Coronary artery (tissue), 2 donors: ENCODE results near the gene FAM83B.
"Not testable (repeated sequence)": the region's sequence is repeated elsewhere in the genome, so short reads cannot be mapped to it uniquely, and the experiment has no call there.

Experiments
- DNase-seq: peaks from one replicate; pipeline ENCODE4 v3.0.0-alpha.2; 2017; ENCODE audit warnings: low spot score
- H3K27ac ChIP-seq, 2 donors: fragments of 200-600 bp; sonication (generic); one replicate each; pipeline ENCODE4 v1.5.1; 2016 to 2019
- H3K4me3 ChIP-seq: fragments of 200-600 bp; sonication (generic); 2 replicates; pipeline ENCODE4 v1.5.1; 2016; ENCODE audit warnings: mild to moderate bottlenecking, moderate library complexity
- CTCF ChIP-seq: fragments of 200-600 bp; sonication (generic); IDR thresholded peaks from one replicate; pipeline ENCODE4 v1.5.1; 2019; ENCODE audit warnings: antibody characterized with exemption

Gene FAM83B

GRCh38 chr6:54876365-54876764, 29.8 kb downstream of the FAM83B start:
- no peak overlapping the region for H3K4me3 ChIP-seq
- TF ChIP-seq CTCF, result no peak
- no peak for DNase-seq
- no peak overlapping the region for H3K27ac ChIP-seq

GRCh38 chr6:54876871-54877270, 30.3 kb downstream of the FAM83B start:
- Histone ChIP-seq H3K27ac (no peak overlapping the region), H3K4me3 (no peak overlapping the region)
- no peak for TF ChIP-seq CTCF
- no peak for DNase-seq

GRCh38 chr6:54877713-54878317, 31.2 kb downstream of the FAM83B start:
- TF ChIP-seq CTCF, result no peak
- no peak for DNase-seq
- Histone ChIP-seq H3K4me3 (no peak overlapping the region), H3K27ac (no peak overlapping the region)

DNA sequence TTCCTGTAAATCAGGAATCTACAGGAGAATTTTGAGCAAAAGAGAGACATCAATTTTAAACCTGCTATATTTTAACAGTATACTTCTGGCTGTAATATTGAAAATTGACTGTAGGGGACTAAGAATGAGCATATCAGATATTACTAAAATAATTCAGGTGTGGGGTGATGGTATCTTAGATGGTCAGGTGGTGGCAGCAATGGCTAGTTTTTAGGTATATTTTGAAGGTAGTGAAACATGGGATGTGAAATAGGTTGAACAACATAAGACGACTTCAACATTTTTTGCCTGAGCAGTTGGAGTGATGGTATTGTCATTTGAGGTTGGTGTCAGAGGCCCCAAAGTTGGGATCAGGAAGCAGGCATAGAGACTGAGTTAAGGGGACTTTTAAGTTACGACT, 32.1 kb downstream of the FAM83B start:
- TF ChIP-seq CTCF, result no peak
- Histone ChIP-seq H3K4me3 (no peak overlapping the region), H3K27ac (no peak overlapping the region)
- no peak for DNase-seq

- DNase-seq, result no peak
- no peak for TF ChIP-seq CTCF
- Histone ChIP-seq H3K4me3 (no peak overlapping the region), H3K27ac (no peak overlapping the region)
Measured at GRCh38 chr6:54879188-54879985, 32.8 kb downstream of the FAM83B start.

DNA sequence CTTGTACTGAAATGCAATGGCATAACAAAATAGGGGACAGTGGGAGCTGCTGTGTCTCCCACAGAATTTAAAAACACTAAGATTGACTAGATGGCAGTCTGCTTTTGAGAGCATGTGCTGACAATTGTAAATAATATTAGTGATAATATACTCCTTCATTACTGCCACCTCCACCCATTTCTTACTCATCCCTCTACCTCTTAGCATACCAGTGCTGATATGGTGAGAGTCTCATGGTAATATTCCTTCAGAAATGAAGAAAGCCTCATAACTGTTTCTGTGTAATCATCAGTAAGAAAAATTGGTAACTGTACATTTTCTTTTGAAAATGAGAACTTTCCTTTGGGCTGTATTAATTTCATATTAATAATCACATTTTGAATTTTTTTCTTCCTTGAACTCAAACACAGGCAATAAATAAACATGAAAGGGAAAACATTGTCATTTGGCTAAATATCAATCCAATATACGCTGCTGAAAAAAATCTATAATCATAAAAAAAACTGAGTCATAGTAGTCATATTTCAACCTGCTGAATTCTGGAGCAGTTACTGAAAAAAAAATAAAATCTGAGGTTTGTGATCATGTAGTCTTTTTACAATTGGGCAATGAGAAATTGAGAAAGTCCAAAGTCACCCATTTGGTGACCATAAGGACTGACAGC, 34.6 kb downstream of the FAM83B start:
- DNase-seq, result no peak
- Histone ChIP-seq H3K4me3 (no peak overlapping the region), H3K27ac (no peak overlapping the region)
- no peak for TF ChIP-seq CTCF

DNA sequence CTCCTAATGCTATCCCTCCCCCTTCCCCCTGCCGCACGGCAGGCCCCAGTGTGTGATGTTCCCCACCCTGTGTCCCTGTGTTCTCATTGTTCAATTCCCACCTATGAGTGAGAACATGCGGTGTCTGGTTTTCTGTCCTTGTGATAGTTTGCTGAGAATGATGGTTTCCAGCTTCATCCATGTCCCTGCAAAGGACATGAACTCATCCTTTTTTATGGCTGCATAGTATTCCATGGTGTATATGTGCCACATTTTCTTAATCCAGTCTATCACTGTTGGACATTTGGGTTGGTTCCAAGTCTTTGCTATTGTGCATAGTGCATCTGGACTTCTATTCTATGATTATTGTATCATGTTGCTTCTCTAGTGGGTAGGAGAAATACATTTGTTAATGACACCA, 35.3 kb downstream of the FAM83B start:
- not testable (repeated sequence) for H3K4me3 ChIP-seq, DNase-seq, H3K27ac ChIP-seq
